SK-N-MC (cell line): ENCODE data around the gene ATP13A5.

Source experiments
- DNase-seq: peaks from one replicate; pipeline ENCODE4 v3.0.0-alpha.2; 2011; ENCODE audit warnings: low read depth, low spot score
- H3K27ac ChIP-seq: fragments of 200-600 bp; sonication (generic); 2 replicates; pipeline ENCODE4 v1.5.1; 2016; ENCODE audit warnings: mixed run types
- H3K36me3 ChIP-seq: fragments of 200-600 bp; sonication (generic); 2 replicates; pipeline ENCODE4 v1.6.1; 2017; ENCODE audit warnings: antibody characterized with exemption, low read length, mixed read lengths; ENCODE audit not compliant: insufficient read depth
- H3K4me3 ChIP-seq: fragments of 200-600 bp; sonication (generic); 2 replicates; pipeline ENCODE4 v1.5.1; 2016
- H3K9ac ChIP-seq: fragments of 200-600 bp; sonication (generic); 2 replicates; pipeline ENCODE4 v1.8.0; 2017; ENCODE audit warnings: mixed run types, mixed read lengths; ENCODE audit not compliant: insufficient read length
- H3K9me3 ChIP-seq: fragments of 200-600 bp; sonication (generic); 2 replicates; pipeline ENCODE4 v1.6.1; 2017; ENCODE audit warnings: low read depth, mild to moderate bottlenecking, antibody characterized with exemption, low read length, moderate library complexity, mixed read lengths
- EZH2 ChIP-seq: fragments of 200-600 bp; sonication (generic); IDR thresholded peaks from one replicate; pipeline ENCODE4 v1.6.1; 2017; ENCODE audit warnings: antibody characterized with exemption
- FOXP2 ChIP-seq: optimal IDR thresholded peaks from 2 replicates; pipeline ENCODE3; 2011; ENCODE audit warnings: mild to moderate bottlenecking, moderate library complexity; ENCODE audit not compliant: insufficient read depth; ENCODE audit errors: extremely low read length, control extremely low read depth
- POLR2AphosphoS5 ChIP-seq: IDR thresholded peaks from 2 replicates; pipeline ENCODE4 v1.6.1; 2012; ENCODE audit warnings: mild to moderate bottlenecking, low read depth, low read length, borderline replicate concordance

The ATP13A5 gene

DNA sequence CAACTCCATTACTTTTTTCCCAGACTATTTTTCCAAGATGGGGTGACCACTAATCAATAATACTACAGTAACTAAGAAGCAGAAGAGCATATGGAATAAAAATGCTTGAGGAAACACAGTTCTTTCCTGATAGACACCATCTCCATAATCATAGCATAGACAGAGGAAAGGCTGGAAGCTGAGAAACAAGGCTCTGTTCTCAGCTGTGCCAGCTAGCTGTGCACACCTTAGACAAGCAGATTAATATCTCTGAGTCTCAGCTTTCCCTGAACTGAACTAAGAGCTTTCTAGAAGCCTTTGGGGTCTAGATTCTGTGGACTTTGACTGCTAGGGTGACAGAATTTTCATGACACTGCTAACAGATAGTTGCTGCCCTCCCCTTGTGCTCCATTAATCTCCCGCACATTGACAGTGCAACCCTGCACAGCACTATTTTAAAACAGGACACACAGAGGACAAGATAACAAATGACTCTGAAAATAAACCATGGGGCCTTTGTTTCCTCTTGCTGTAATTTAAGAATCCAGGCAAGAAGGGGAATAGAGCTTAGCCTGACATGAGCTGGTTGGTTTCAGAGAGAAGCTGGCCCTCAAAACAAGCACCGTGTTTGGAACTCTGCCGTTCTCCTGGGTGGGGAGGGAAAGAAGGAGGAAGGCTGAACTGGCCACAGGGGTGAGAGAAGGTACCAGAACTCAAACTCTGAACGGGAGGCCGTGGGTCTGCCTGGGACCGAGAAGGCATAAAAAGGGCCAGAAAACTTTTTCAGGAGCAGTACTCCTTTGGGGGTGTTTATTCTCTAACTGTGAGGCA is 67.4 kb downstream of the ATP13A5 start:
- TF ChIP-seq FOXP2 (no peak), POLR2AphosphoS5 (no peak), EZH2 (no peak)
- Histone ChIP-seq H3K27ac (no peak overlapping the region), H3K4me3 (no peak overlapping the region), H3K9ac (no peak overlapping the region), H3K9me3 (no peaks in the 10 kb centered on the region), H3K36me3 (no peaks in the 10 kb centered on the region)
- no peak for DNase-seq

- Histone ChIP-seq H3K9ac (no peak overlapping the region), H3K27ac (no peak overlapping the region), H3K4me3 (no peak overlapping the region), H3K9me3 (no peaks in the 10 kb centered on the region), H3K36me3 (no peaks in the 10 kb centered on the region)
- TF ChIP-seq EZH2, result no peak
- no peak for DNase-seq
Observed at GRCh38 chr3:193305356-193305755, 73.2 kb downstream of the ATP13A5 start.

GRCh38 chr3:193301433-193301832 is 77.1 kb downstream of the ATP13A5 start:
- TF ChIP-seq EZH2, result no peak
- no peak for TF ChIP-seq FOXP2
- no peak for TF ChIP-seq POLR2AphosphoS5
- no peak overlapping the region for H3K9ac ChIP-seq
- H3K36me3 ChIP-seq, result no peaks in the 10 kb centered on the region
- no peak overlapping the region for H3K4me3 ChIP-seq
- H3K9me3 ChIP-seq, result no peaks in the 10 kb centered on the region
- DNase-seq, result no peak
- no peak overlapping the region for H3K27ac ChIP-seq

DNA sequence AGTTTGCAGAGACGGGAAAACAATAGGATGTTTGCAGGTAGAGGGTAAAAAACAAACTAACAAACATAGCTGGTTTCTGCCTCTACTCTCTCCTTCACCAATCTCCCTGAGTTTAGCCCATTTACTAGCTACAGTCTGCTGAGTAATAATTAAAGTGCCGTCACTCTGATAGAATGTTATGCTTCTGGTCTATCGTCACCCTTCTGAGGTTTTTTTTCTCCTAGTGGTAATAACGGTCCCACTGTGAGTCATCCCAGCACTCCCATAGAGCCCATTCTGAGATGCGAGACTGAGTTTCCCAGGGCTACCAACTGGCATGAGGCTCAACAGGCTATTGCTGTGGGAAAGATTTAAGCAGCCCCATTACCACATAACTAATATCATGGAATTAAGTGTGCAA is 81.1 kb downstream of the ATP13A5 start:
- no peaks in the 10 kb centered on the region for H3K9me3 ChIP-seq
- no peak overlapping the region for H3K27ac ChIP-seq
- TF ChIP-seq FOXP2 (no peak), POLR2AphosphoS5 (no peak), EZH2 (no peak)
- H3K36me3 ChIP-seq, result no peaks in the 10 kb centered on the region
- no peak overlapping the region for H3K4me3 ChIP-seq
- no peak for DNase-seq
- H3K9ac ChIP-seq, result no peak overlapping the region

DNA sequence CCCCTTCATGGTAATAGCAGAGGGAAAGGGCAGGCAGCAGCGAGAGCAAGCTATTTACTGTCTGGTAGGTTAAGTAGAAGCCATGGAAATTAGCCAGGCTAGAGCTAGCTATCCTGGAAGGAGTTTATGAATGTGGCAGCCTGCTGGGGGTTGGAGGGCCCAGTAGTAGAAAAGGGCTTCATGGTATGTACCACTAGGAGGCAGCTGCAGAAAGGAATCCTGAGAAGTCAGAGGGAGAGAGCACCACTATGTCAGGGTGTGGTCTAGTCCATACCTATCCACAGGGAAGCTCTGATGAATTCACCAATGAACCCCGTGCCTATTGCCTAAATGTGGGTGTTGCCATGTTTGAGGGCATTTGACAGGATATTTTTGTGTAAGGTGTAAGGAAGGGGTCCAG is 82.6 kb downstream of the ATP13A5 start:
- Histone ChIP-seq H3K4me3 (no peak overlapping the region), H3K9ac (no peak overlapping the region), H3K9me3 (no peaks in the 10 kb centered on the region), H3K27ac (no peak overlapping the region), H3K36me3 (no peaks in the 10 kb centered on the region)
- DNase-seq, result no peak
- TF ChIP-seq FOXP2 (no peak), POLR2AphosphoS5 (no peak), EZH2 (no peak)

GRCh38 chr3:193292386-193292785 is 86.2 kb downstream of the ATP13A5 start:
- no peak for DNase-seq
- Histone ChIP-seq H3K9me3 (no peaks in the 10 kb centered on the region), H3K4me3 (no peak overlapping the region), H3K27ac (no peak overlapping the region), H3K36me3 (no peaks in the 10 kb centered on the region), H3K9ac (no peak overlapping the region)
- TF ChIP-seq EZH2, result no peak
- no peak for TF ChIP-seq POLR2AphosphoS5
- TF ChIP-seq FOXP2, result no peak

- no peaks in the 10 kb centered on the region for H3K9me3 ChIP-seq
- peak overlapping the region; percentile 76 for H3K27ac ChIP-seq
- peak; percentile 20 for DNase-seq
- H3K36me3 ChIP-seq, result no peaks in the 10 kb centered on the region
- H3K4me3 ChIP-seq, result peak overlapping the region; percentile 42
- H3K9ac ChIP-seq, result no peak overlapping the region
- TF ChIP-seq FOXP2 (no peak), EZH2 (no peak), POLR2AphosphoS5 (no peak)
Observed at GRCh38 chr3:193271101-193271840, 107.3 kb downstream of the ATP13A5 start.

DNA sequence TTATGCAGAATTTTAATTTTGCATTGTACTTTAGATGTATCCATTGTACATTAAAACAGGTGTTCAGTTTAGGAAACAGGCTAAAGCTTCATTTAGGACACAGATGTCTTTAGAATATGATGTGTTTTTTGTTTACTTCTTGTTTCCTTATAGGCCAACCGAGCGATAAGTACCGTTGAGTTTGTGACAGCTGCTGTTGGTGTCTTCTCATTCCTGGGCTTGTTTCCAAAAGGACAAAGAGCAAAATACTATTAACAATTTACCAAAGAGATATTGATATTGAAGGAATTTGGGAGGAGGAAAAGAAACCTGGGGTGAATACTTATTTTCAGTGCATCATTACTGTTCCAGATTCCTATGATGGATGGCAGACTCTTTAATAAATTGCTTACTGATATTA is 108.1 kb downstream of the ATP13A5 start:
- no peak overlapping the region; the same call in 1 of the 2 replicates for H3K4me3 ChIP-seq
- DNase-seq, result no peak
- H3K27ac ChIP-seq, result no peak overlapping the region
- no peak for TF ChIP-seq EZH2
- no peak for TF ChIP-seq POLR2AphosphoS5
- no peak for TF ChIP-seq FOXP2
- no peaks in the 10 kb centered on the region for H3K9me3 ChIP-seq
- no peak overlapping the region for H3K9ac ChIP-seq
- no peaks in the 10 kb centered on the region for H3K36me3 ChIP-seq
